Breast epithelium (tissue), 3 donors: ENCODE measurements around the gene ATP6V1B1.

Experiments
- POLR2A ChIP-seq: fragments of 450-650 bp; IDR thresholded peaks from one replicate; pipeline ENCODE4 v1.6.1; 2016; ENCODE audit warnings: antibody characterized with exemption, mild to moderate bottlenecking, moderate library complexity
- POLR2AphosphoS5 ChIP-seq, 3 donors: sonication (generic); formaldehyde crosslinking; IDR thresholded peaks; one replicate each; pipeline ENCODE4 v1.6.1; 2017; ENCODE audit warnings: antibody characterized with exemption in 3 of 3
- TF ChIP-seq, protein P1 (sequence below), 3 donors: fragments of 450-650 bp; IDR thresholded peaks; one replicate each; pipeline ENCODE4 v1.5.1; 2016 to 2017; ENCODE audit warnings: antibody characterized with exemption in 3 of 3, mild to moderate bottlenecking in 3 of 3, moderate library complexity in 3 of 3

DNA sequence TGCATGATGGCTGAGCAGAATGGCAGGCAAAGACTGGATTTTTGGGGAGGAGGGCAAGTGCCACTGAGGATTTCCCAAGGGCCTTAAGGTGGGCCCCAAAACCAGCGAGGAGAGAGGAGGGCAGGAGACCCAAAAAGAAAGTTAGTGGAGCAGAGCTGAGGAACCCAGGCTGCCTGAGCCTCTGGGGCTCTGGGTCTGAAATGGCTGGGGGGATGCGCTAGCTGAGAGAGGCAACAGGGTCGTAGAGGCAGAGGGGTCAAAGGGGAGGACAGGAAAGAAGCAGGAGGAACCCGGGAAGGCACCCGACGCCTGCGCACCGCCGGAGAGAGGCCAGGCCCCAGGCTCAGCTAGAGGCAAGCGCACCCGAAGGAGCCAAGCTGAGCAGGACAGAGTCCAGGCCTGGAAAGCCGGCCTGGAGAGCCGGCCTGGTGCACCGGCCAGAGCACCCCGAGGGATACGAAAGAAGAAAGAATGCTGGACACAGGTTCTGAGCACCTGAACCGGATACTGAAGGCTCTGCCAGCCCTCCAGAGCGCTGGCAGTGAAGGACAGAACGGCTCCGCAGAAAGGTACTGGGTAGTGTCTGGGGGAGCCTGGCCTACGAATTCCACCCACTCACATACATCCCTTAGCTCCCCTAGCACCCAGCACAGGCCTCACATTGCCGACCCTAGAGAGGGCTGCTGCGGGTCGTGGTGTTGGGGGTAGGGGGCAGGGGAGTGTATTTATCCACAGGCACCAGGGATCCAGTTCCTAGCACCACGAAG is 39.5 kb upstream of the ATP6V1B1 start:
- TF ChIP-seq, protein P1, sequence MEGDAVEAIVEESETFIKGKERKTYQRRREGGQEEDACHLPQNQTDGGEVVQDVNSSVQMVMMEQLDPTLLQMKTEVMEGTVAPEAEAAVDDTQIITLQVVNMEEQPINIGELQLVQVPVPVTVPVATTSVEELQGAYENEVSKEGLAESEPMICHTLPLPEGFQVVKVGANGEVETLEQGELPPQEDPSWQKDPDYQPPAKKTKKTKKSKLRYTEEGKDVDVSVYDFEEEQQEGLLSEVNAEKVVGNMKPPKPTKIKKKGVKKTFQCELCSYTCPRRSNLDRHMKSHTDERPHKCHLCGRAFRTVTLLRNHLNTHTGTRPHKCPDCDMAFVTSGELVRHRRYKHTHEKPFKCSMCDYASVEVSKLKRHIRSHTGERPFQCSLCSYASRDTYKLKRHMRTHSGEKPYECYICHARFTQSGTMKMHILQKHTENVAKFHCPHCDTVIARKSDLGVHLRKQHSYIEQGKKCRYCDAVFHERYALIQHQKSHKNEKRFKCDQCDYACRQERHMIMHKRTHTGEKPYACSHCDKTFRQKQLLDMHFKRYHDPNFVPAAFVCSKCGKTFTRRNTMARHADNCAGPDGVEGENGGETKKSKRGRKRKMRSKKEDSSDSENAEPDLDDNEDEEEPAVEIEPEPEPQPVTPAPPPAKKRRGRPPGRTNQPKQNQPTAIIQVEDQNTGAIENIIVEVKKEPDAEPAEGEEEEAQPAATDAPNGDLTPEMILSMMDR (IDR thresholded peaks at IDR 0.05): no peak
- TF ChIP-seq POLR2AphosphoS5 (IDR thresholded peaks at IDR 0.05) (no peak), POLR2A (no peak)
